HEK293 (cell line): ENCODE results near the gene TNFSF12.

Experiments
- HIC1 ChIP-seq: fragments of 450-650 bp; formaldehyde crosslinking; IDR thresholded peaks from 2 replicates; pipeline ENCODE4 v1.5.1; 2016; ENCODE audit warnings: missing biosample characterization, missing genetic modification characterization
- ZNF274 ChIP-seq, 2 experiments: fragments of 200-500 bp in 1 of 2; fragments of 450-650 bp in 1 of 2; sonication (Bioruptor generic) in 1 of 2; formaldehyde crosslinking in 1 of 2; IDR thresholded peaks; 2 replicates each; pipeline versions ENCODE4 v1.5.1 to v1.6.1; 2014 to 2016; ENCODE audit warnings: borderline replicate concordance in 1 of 2, inconsistent platforms in 1 of 2, low read length in 1 of 2, missing biosample characterization in 1 of 2, missing genetic modification characterization in 1 of 2
- ZNF423 ChIP-seq: fragments of 450-650 bp; formaldehyde crosslinking; IDR thresholded peaks from 2 replicates; pipeline ENCODE4 v1.5.1; 2016; ENCODE audit warnings: missing biosample characterization, missing genetic modification characterization
- ZNF664 ChIP-seq: fragments of 450-650 bp; formaldehyde crosslinking; IDR thresholded peaks from 2 replicates; pipeline ENCODE4 v1.5.1; 2016; ENCODE audit warnings: missing biosample characterization, missing genetic modification characterization
- ZNF768 ChIP-seq: fragments of 450-650 bp; formaldehyde crosslinking; IDR thresholded peaks from 2 replicates; pipeline ENCODE4 v1.5.1; 2018; ENCODE audit warnings: missing biosample characterization, mild to moderate bottlenecking, missing genetic modification characterization
- TF ChIP-seq, protein P1 (sequence below): fragments of 450-650 bp; formaldehyde crosslinking; IDR thresholded peaks from 2 replicates; pipeline ENCODE4 v1.5.1; 2016; ENCODE audit warnings: missing biosample characterization, missing genetic modification characterization
- TF ChIP-seq, protein P2 (sequence below): fragments of 450-650 bp; formaldehyde crosslinking; IDR thresholded peaks from 2 replicates; pipeline ENCODE4 v1.5.1; 2016; ENCODE audit warnings: missing biosample characterization, missing genetic modification characterization, low read depth

GRCh38 chr17:7556627-7557026 is 7.8 kb downstream of the TNFSF12 start:
- TF ChIP-seq, protein P1, sequence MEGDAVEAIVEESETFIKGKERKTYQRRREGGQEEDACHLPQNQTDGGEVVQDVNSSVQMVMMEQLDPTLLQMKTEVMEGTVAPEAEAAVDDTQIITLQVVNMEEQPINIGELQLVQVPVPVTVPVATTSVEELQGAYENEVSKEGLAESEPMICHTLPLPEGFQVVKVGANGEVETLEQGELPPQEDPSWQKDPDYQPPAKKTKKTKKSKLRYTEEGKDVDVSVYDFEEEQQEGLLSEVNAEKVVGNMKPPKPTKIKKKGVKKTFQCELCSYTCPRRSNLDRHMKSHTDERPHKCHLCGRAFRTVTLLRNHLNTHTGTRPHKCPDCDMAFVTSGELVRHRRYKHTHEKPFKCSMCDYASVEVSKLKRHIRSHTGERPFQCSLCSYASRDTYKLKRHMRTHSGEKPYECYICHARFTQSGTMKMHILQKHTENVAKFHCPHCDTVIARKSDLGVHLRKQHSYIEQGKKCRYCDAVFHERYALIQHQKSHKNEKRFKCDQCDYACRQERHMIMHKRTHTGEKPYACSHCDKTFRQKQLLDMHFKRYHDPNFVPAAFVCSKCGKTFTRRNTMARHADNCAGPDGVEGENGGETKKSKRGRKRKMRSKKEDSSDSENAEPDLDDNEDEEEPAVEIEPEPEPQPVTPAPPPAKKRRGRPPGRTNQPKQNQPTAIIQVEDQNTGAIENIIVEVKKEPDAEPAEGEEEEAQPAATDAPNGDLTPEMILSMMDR: no peak
- TF ChIP-seq ZNF768 (tag by site-specific recombination): no peak
- TF ChIP-seq, protein P2, sequence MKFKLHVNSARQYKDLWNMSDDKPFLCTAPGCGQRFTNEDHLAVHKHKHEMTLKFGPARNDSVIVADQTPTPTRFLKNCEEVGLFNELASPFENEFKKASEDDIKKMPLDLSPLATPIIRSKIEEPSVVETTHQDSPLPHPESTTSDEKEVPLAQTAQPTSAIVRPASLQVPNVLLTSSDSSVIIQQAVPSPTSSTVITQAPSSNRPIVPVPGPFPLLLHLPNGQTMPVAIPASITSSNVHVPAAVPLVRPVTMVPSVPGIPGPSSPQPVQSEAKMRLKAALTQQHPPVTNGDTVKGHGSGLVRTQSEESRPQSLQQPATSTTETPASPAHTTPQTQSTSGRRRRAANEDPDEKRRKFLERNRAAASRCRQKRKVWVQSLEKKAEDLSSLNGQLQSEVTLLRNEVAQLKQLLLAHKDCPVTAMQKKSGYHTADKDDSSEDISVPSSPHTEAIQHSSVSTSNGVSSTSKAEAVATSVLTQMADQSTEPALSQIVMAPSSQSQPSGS (tag by site-specific recombination): no peak
- TF ChIP-seq ZNF664 (tag by site-specific recombination): no peak
- TF ChIP-seq ZNF274 (IDR thresholded peaks at IDR 0.05; ENCODE audit: low read length): no peak
- TF ChIP-seq ZNF274 (tag by site-specific recombination; IDR thresholded peaks at IDR 0.05; ENCODE audit: borderline replicate concordance): no peak
- no peak for TF ChIP-seq ZNF423 (tag by site-specific recombination)
- TF ChIP-seq HIC1 (tag by site-specific recombination): no peak
